ENCODE measurements around the gene PRTN3. TPM values are rescaled to one million over a fixed set of nuclear protein-coding genes. Genes with fewer than 3 reads are reported as not detected.
"Not testable (repeated sequence)": the region's sequence is repeated elsewhere in the genome, so short reads cannot be mapped to it uniquely, and the experiment has no call there.

The PRTN3 gene
- total RNA-seq, 1 donor from 2014 or later = 0.62 TPM

GRCh38 chr19:873084-873483 is 32.3 kb downstream of the PRTN3 start:
- no peak for DNase-seq (ENCODE audit: low spot score)
- intact Hi-C loops (cut with DNase I) = no loop called here

DNA sequence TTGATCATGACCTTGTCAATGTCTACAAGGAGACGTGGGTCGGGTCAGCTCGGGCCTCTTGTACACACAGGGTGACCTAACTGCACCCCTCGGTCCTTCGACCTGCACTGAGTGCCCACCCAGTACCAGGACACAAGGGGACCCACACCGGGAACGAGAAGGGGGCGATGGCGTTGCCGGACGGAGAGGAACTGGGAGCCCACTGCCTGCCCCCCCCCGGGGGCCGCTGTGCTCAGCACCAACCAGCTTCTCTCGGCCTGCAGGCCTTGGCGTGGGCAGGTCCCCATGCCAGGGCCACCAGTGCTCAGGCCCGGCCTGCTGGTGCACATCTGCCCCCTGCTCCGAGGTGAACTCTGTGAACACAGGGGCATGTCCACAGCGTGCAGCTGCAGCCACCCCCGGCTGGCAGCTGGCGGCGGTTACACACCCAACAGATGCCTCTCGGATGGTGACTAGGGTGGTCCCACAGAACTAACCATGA is 32.8 kb downstream of the PRTN3 start:
- intact Hi-C loops (cut with DNase I) = no loop called here
- DNase-seq (ENCODE audit: low spot score) = no peak

DNA sequence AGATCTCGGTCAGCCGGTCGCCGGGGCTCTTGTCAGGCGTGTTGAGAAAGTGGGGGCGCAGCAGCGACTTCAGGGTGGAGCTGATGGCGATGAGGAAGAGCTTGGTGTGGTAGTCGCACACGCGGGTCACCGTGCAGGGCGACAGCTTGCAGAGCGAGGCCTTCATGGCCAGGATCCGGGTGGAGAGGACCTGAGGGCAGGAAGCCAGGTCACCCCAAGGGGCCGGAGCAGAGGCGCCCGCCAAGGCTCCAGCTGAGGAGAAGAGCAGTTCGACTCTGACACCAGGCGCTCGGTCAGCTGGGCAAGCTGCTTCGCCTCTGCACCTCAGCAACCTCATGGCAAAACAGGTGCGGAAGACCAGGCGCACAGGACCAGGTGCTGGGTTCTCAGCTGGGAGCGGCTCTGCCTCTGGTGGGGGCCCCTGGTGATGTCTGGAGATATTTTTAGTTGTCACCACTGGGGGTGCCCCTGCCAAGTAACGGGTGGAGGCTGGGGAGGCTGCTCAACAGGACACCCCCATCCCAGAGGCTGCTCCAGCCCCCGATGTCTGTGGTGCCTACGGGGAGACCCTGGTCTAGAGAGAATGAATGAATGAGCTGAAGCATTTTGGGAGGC is 34.6 kb downstream of the PRTN3 start:
- no peak for DNase-seq (ENCODE audit: low spot score)

DNA sequence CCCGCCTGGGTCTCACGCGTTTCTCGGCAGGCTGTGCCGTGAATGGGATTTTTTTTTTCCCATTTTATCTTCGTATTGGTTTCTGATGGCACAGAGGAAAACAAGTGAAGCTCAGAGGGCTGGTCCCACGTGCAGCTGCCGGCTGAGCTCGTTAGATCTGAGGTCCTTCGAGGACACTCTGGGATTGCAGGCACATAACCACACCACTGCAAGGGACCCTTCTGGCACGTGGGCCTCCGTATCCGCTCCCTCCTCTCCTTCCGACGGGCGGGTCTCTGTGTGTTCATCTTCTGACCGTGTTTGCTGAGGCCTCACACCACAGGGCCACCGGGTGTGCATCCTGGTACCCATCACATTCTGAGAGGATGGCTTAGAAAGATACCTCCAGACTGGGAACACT is 35.3 kb downstream of the PRTN3 start:
- intact Hi-C loops (cut with DNase I) = no loop called here
- no peak for DNase-seq (ENCODE audit: low spot score)

More for the DNA sequence above, 34.6 kb downstream of the PRTN3 start:
- intact Hi-C loops (cut with DNase I) = no loop called here

GRCh38 chr19:876780-877314 is 36.0 kb downstream of the PRTN3 start:
- intact Hi-C loops (cut with DNase I) = no loop called here
- no peak for DNase-seq (ENCODE audit: low spot score)

DNA sequence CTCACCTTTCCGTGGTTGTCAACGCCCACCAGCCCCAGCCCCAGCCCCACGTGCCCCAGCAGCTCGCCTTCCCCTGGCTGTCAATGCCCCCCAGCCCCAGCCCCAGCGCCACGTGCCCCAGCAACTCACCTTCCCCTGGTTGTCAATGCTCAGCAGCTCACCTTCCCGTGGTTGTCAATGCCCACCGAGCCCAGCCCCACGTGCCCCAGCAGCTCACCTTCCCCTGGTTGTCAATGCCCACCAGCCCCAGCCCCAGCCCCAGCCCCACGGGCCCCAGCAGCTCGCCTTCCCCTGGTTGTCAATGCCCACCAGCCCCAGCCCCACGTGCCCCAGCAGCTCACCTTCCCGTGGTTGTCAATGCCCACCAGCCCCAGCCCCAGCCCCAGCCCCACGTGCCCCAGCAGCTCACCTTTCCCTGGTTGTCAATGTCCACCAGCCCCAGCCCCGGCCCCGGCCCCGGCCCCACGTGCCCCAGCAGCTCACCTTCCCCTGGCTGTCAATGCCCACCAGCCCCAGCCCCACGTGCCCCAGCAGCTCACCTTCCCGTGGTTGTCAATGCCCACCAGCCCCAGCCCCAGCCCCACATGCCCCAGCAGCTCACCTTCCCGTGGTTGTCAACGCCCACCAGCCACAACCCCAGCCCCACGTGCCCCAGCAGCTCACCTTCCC is 37.3 kb downstream of the PRTN3 start:
- intact Hi-C loops (cut with DNase I); DNase-seq (ENCODE audit: low spot score): not testable (repeated sequence)

DNA sequence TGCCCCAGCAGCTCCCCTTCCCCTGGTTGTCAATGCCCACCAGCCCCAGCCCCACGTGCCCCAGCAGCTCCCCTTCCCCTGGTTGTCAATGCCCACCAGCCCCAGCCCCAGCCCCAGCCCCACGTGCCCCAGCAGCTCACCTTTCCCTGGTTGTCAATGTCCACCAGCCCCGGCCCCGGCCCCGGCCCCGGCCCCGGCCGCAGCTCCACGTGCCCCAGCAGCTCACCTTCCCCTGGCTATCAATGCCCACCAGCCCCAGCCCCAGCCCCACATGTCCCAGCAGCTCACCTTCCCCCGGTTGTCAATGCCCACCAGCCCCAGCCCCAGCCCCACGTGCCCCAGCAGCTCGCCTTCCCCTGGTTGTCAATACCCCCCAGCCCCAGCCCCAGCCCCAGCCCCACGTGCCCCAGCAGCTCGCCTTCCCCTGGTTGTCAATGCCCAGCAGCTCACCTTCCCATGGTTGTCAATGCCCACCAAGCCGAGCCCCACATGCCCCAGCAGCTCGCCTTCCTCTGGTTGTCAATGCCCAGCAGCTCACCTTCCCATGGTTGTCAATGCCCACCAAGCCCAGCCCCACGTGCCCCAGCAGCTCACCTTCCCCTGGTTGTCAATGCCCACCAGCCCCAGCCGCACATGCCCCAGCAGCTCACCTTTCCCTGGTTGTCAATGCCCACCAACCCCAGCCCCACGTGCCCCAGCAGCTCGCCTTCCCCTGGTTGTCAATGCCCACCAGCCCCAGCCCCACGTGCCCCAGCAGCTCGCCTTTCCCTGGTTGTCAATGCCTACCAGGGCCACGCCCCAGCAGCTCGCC is 38.2 kb downstream of the PRTN3 start:
- intact Hi-C loops (cut with DNase I); DNase-seq (ENCODE audit: low spot score): not testable (repeated sequence)

DNA sequence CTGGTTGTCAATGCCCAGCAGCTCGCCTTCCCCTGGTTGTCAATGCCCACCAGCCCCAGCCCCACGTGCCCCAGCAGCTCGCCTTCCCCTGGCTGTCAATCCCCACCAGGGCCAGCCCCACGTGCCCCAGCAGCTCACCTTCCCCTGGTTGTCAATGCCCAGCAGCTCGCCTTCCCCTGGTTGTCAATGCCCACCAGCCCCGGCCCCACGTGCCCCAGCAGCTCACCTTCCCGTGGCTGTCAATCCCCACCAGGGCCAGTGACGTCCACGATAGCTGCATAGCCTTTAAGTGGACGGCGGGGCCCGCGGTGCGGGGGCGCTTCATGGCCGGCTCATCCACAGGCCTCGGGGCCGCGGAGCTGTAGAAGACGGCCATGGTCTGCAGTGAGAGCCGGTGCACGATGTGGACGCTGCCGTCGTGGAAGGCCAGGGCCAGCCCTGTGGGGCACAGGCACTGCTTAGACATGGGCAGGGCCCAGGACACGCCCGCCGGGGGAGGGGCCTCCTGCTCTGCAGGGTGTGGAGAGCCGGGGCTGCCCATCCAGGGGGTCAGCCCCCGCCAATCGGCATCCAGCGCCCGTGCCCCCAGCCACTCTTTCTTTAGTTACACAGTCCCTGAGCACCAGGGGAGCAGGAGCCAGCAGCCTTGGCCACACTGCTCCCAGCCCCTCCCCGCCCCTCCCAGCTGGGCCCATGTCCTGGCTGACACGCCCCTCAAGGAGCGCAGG is 39.1 kb downstream of the PRTN3 start:
- intact Hi-C loops (cut with DNase I) = no loop called here
- DNase-seq (ENCODE audit: low spot score) = no peak

DNA sequence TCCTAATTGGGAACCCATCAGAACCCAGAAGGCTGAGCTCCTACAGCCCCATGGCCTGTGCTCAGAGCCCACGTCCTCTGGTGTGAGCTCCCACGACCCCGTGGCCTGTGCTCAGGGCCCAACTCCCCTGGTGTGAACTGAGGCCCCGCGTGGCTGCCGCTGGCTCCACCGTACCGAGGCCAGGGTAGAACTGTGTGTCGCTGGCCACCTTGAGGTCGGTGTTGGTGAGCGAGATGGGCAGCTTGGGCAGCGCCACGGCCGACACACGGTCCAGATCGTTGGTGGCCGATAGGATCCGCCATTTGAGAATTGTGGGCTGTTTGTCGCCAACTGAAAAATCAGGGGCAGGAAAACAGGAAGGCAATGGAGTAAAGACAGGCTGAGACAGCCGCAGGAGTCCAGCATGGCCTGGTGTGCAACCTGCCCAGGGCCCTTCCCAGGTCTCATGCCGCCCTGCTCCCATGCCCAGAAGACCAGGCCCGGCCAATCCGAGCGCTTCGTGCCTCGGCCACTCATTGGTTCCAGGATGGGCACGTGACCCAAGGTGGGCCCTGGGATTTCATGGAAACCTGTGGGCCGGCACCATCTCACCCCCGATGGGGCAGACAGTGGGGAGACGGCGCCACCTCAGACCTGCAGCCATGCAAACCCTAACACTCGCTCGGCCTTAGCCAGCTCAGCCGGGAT is 40.7 kb downstream of the PRTN3 start:
- no peak for DNase-seq (ENCODE audit: low spot score)
- intact Hi-C loops (cut with DNase I) = no loop called here

DNA sequence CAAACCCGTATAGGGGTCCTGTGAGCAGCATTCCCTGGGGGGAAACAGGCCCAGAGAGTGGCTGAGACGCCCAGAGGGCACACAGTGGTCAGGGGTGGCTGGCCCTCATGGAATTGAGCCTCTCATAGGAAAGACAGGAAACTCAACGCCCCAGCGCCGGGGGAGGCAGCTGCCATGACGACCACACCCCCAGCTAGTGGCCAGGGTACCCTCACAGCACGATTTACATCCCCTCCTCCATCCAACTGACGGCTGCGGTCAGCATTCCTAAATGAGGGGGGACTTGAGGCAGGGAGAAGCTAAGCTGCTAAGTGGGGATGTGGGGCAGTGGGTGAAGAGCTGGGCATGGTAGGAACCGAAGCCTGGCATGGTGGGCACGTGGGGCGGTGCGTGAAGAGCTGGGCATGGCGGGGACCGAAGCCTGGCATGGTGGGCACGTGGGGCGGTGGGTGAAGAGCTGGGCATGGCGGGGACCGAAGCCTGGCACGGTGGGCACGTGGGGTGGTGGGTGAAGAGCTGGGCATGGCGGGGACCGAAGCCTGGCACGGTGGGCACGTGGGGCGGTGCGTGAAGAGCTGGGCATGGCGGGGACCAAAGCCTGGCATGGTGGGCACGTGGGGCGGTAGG is 42.2 kb downstream of the PRTN3 start:
- no peak for DNase-seq (ENCODE audit: low spot score)
- intact Hi-C loops (cut with DNase I) = no loop called here

GRCh38 chr19:883661-884211 is 42.9 kb downstream of the PRTN3 start:
- no peak for DNase-seq (ENCODE audit: low spot score)
- intact Hi-C loops (cut with DNase I) = no loop called here

DNA sequence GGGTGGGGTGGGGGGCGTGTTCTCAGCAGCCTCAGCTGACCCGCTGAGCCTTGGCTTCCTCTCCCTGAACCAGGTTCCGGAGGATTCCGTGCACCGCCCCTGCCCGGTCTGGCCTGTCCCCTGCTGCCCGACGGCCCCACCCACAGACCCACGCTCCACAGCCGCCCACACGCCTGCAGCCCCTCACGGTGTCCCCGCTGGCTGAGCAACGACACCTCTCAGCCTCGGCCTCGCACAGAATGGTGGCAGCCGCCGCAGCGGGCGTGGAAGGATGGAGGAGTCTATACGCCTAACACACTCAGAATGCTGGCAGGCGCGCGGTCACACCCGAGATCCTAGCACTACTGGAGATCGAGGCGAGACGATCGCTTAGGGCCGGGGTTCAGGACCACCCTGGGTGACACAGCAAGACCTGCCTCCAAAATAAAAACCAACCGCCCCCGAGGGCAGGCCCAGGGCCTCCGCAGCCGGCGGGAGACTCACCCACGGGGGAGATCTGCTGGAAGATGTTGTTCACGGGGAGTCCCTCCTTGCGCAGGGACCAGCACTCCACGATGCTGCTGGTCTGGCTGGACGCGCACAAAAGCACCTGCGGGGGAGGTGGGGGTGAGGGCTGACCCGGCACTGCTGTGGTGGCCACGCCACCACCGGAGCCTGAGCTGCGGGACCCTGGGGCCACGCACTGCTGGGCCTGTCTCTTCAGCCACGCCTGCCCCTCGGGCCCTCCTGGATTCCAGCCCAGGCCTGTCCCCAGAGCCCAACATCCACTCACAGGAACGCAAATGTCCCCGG is 43.8 kb downstream of the PRTN3 start:
- intact Hi-C loops (cut with DNase I) = no loop called here
- DNase-seq (ENCODE audit: low spot score) = no peak

GRCh38 chr19:885536-886224 is 44.9 kb downstream of the PRTN3 start:
- intact Hi-C loops (cut with DNase I) = no loop called here
- no peak for DNase-seq (ENCODE audit: low spot score)

GRCh38 chr19:887072-887471 is 46.3 kb downstream of the PRTN3 start:
- no peak for DNase-seq (ENCODE audit: low spot score)
- intact Hi-C loops (cut with DNase I) = no loop called here

- no peak for DNase-seq (ENCODE audit: low spot score)
- intact Hi-C loops (cut with DNase I) = no loop called here
Measured at GRCh38 chr19:887599-887998, 46.8 kb downstream of the PRTN3 start.

- no peak for DNase-seq (ENCODE audit: low spot score)
- intact Hi-C loops (cut with DNase I) = no loop called here
Measured at GRCh38 chr19:888581-889385, 48.0 kb downstream of the PRTN3 start.
